Esophagus muscularis mucosa (tissue), 4 donors: ENCODE data around the gene C9orf72. TPM values are rescaled to one million over a fixed set of nuclear protein-coding genes. Genes with fewer than 3 reads are reported as not detected.

Source experiments
- DNase-seq: peaks from one replicate; pipeline ENCODE4 v3.0.0-alpha.2; 2017; ENCODE audit errors: extremely low spot score
- H3K27ac ChIP-seq, 4 donors: fragments of 200-600 bp; sonication (generic); replicated peaks in 1 of 4; 1 replicate in 3 of 4; 2 replicates in 1 of 4; pipeline ENCODE4 v1.5.1; 2016 to 2019; ENCODE audit warnings: mild to moderate bottlenecking in 1 of 4
- H3K27me3 ChIP-seq, 4 donors: fragments of 200-600 bp; sonication (generic); one replicate each; pipeline versions ENCODE4 v1.5.1 to v1.6.0; 2016 to 2019
- H3K36me3 ChIP-seq, 4 donors: fragments of 200-600 bp; sonication (generic); one replicate each; pipeline ENCODE4 v1.5.1; 2016 to 2019
- H3K4me1 ChIP-seq, 4 donors: fragments of 200-600 bp; sonication (generic); one replicate each; pipeline ENCODE4 v1.5.1; 2016 to 2019
- H3K4me3 ChIP-seq, 4 donors: fragments of 200-600 bp; sonication (generic); 1 replicate in 2 of 4; 2 replicates in 2 of 4; pipeline ENCODE4 v1.5.1; 2016 to 2019; ENCODE audit warnings: mild to moderate bottlenecking in 4 of 4, moderate library complexity in 1 of 4
- H3K9me3 ChIP-seq, 4 donors: fragments of 200-600 bp; sonication (generic); 1 replicate in 3 of 4; 2 replicates in 1 of 4; pipeline ENCODE4 v1.5.1; 2016 to 2019
- CTCF ChIP-seq, 3 experiments: fragments of 200-600 bp in 2 of 3; fragments of 450-650 bp in 1 of 3; sonication (generic) in 2 of 3; IDR thresholded peaks; one replicate each; pipeline ENCODE4 v1.5.1; 2017 to 2019; ENCODE audit warnings: antibody characterized with exemption in 3 of 3, mild to moderate bottlenecking in 2 of 3, moderate library complexity in 1 of 3
- EP300 ChIP-seq: sonication (generic); formaldehyde crosslinking; IDR thresholded peaks from one replicate; pipeline ENCODE4 v1.6.1; 2017; ENCODE audit warnings: antibody characterized with exemption
- POLR2A ChIP-seq: fragments of 450-650 bp; IDR thresholded peaks from one replicate; pipeline ENCODE4 v1.6.1; 2017; ENCODE audit warnings: antibody characterized with exemption, moderate library complexity, mild to moderate bottlenecking, low read depth
- POLR2AphosphoS5 ChIP-seq, 2 donors: sonication (generic); formaldehyde crosslinking; IDR thresholded peaks; one replicate each; pipeline ENCODE4 v1.6.1; 2017; ENCODE audit warnings: antibody characterized with exemption in 2 of 2
- WGBS: methylation state at CpG from one replicate; pipeline ENCODE4 v1.1.5; 2018; 5-methylcytosine and 5-hydroxymethylcytosine counted together
- intact Hi-C: fragments of 100-400 bp; cut with DNase I; formaldehyde crosslinking; loops from one replicate; pipeline ENCODE4 v1.15.1; 2023
- total RNA-seq, 4 donors: library from RNA; depleted of rRNA; stranded (reverse); fragments of >200 nt; gene quantifications; one replicate each; pipeline versions ENCODE4 v1.1.0 to v1.2.1, GENCODE V29; 2016

The C9orf72 gene
- total RNA-seq, 4 donors from 2014 or later, result 11.5 to 20.5 (median 14.6) TPM

GRCh38 chr9:27561685-27562084 is 11.6 kb downstream of the C9orf72 start:
- Histone ChIP-seq H3K4me3 (no peak overlapping the region), H3K27me3 (no peaks in the 10 kb centered on the region), H3K9me3 (no peaks in the 10 kb centered on the region), H3K36me3 (peaks cover 1 to 80% (median 41%) of the 10 kb centered on the region in 4 donors), H3K4me1 (peaks cover 0 to 8% (median 3%) of the 10 kb centered on the region in 4 donors), H3K27ac (no peak overlapping the region)
- intact Hi-C loops, result no loop called here
- no peak for DNase-seq
- WGBS, result 81% methylated on average over 3 of the region's 3 CpGs
- no peak for TF ChIP-seq CTCF (IDR thresholded peaks at IDR 0.05)
- TF ChIP-seq EP300, result no peak
- TF ChIP-seq POLR2A, result no peak
- TF ChIP-seq POLR2AphosphoS5 (IDR thresholded peaks at IDR 0.05), result no peak

- TF ChIP-seq POLR2A (no peak), POLR2AphosphoS5 (IDR thresholded peaks at IDR 0.05) (no peak), CTCF (IDR thresholded peaks at IDR 0.05) (no peak), EP300 (no peak)
- no peak for DNase-seq
- H3K36me3 ChIP-seq, result peaks cover 13 to 85% (median 48%) of the 10 kb centered on the region in 4 donors
- H3K4me3 ChIP-seq, result no peak overlapping the region
- no peaks in the 10 kb centered on the region for H3K9me3 ChIP-seq
- peaks cover 0 to 3% (median 1%) of the 10 kb centered on the region in 4 donors for H3K4me1 ChIP-seq
- no peak overlapping the region for H3K27ac ChIP-seq
- no peaks in the 10 kb centered on the region for H3K27me3 ChIP-seq
- intact Hi-C loops, result no loop called here
Observed at GRCh38 chr9:27560457-27560856, 12.8 kb downstream of the C9orf72 start.

- no peaks in the 10 kb centered on the region for H3K9me3 ChIP-seq
- no peaks in the 10 kb centered on the region for H3K4me1 ChIP-seq
- no peak overlapping the region for H3K27ac ChIP-seq
- H3K4me3 ChIP-seq, result no peak overlapping the region
- TF ChIP-seq CTCF (IDR thresholded peaks at IDR 0.05) (no peak), EP300 (no peak), POLR2A (no peak)
- intact Hi-C loops, result no loop called here
- no peak for DNase-seq
- H3K27me3 ChIP-seq, result no peaks in the 10 kb centered on the region
- H3K36me3 ChIP-seq, result peaks cover 17 to 89% (median 58%) of the 10 kb centered on the region in 4 donors
Observed at GRCh38 chr9:27558307-27558706, 15.0 kb downstream of the C9orf72 start.

- intact Hi-C loops, result no loop called here
- H3K27ac ChIP-seq, result no peak overlapping the region
- peaks cover 17 to 98% (median 62%) of the 10 kb centered on the region in 4 donors for H3K36me3 ChIP-seq
- WGBS, result 88% methylated on average over 8 of the region's 8 CpGs
- no peak for DNase-seq
- H3K4me3 ChIP-seq, result no peak overlapping the region
- no peaks in the 10 kb centered on the region for H3K27me3 ChIP-seq
- no peak for TF ChIP-seq POLR2AphosphoS5 (IDR thresholded peaks at IDR 0.05)
- no peak for TF ChIP-seq POLR2A
- TF ChIP-seq EP300, result no peak
- no peak for TF ChIP-seq CTCF (IDR thresholded peaks at IDR 0.05)
- H3K9me3 ChIP-seq, result no peaks in the 10 kb centered on the region
- no peaks in the 10 kb centered on the region for H3K4me1 ChIP-seq
Observed at GRCh38 chr9:27556470-27556869, 16.8 kb downstream of the C9orf72 start.

GRCh38 chr9:27554712-27555111 is 18.6 kb downstream of the C9orf72 start:
- intact Hi-C loops, result no loop called here

More at GRCh38 chr9:27554712-27555111, 18.6 kb downstream of the C9orf72 start:
- WGBS, result 92% methylated on average over 1 of the region's 1 CpG
- H3K27ac ChIP-seq, result no peak overlapping the region
- TF ChIP-seq POLR2A (no peak), POLR2AphosphoS5 (IDR thresholded peaks at IDR 0.05) (no peak), CTCF (IDR thresholded peaks at IDR 0.05) (no peak), EP300 (no peak)
- no peaks in the 10 kb centered on the region for H3K4me1 ChIP-seq
- peaks cover 24 to 86% (median 54%) of the 10 kb centered on the region in 4 donors for H3K36me3 ChIP-seq
- DNase-seq, result no peak
- H3K4me3 ChIP-seq, result no peak overlapping the region
- H3K27me3 ChIP-seq, result no peaks in the 10 kb centered on the region
- no peaks in the 10 kb centered on the region for H3K9me3 ChIP-seq
